IMR-90 (cell line): ENCODE measurements around the gene IGF1. TPM values are rescaled to one million over a fixed set of nuclear protein-coding genes. Genes with fewer than 3 reads are reported as not detected.

ENCODE experiments used
- ATAC-seq: fragments of 200-7000 bp; cut with Tn5 transposase; 2 replicates; pipeline ENCODE4 v1.9.1; 2020; ENCODE audit warnings: low read depth, mild to moderate bottlenecking, moderate library complexity
- BruUV-seq: library from RNA; stranded (reverse); fragments of 400-500 nt; replicated peaks from 2 replicates; lab custom pipeline; 2021; lab: Mats Ljungman, UMichigan
- CTCF ChIA-PET: fragments of 300-600 bp; formaldehyde crosslinking; extraction: SDS; loops from one replicate; lab custom pipeline; 2021; ENCODE audit warnings: antibody characterized with exemption; lab: Yijun Ruan, JAX
- POLR2A ChIA-PET: fragments of 300-600 bp; sonication (Branson Sonifier 250); formaldehyde crosslinking; loops from one replicate; lab custom pipeline; 2022; ENCODE audit warnings: antibody characterized with exemption; ENCODE audit not compliant: unreplicated experiment; lab: Charles Lee
- DNase-seq: peaks from one replicate; pipeline ENCODE4 v3.0.0; 2013
- H2AFZ ChIP-seq: replicated peaks from 2 replicates; pipeline ENCODE3; 2013; ENCODE audit warnings: low read length, mild to moderate bottlenecking; ENCODE audit not compliant: poor library complexity
- H2AK5ac ChIP-seq: 2 replicates; pipeline ENCODE4 v1.6.1; 2013; ENCODE audit warnings: low read depth, low read length, inconsistent platforms
- H2AK9ac ChIP-seq: replicated peaks from 2 replicates; pipeline ENCODE3; 2013; ENCODE audit warnings: mild to moderate bottlenecking, low read depth, low read length, moderate library complexity; ENCODE audit not compliant: poor library complexity
- H2BK120ac ChIP-seq: 2 replicates; pipeline ENCODE4 v1.6.1; 2013; ENCODE audit warnings: low read depth, low read length, inconsistent platforms
- H2BK15ac ChIP-seq: 3 replicates; pipeline ENCODE4 v1.6.1; 2013; ENCODE audit warnings: low read depth, low read length, inconsistent platforms
- H2BK20ac ChIP-seq: 2 replicates; pipeline ENCODE4 v1.6.1; 2013; ENCODE audit warnings: low read depth, mild to moderate bottlenecking, inconsistent platforms, low read length, moderate library complexity
- H2BK5ac ChIP-seq: 2 replicates; pipeline ENCODE4 v1.6.1; 2013; ENCODE audit warnings: mild to moderate bottlenecking, low read depth, low read length, inconsistent platforms; ENCODE audit not compliant: poor library complexity, severe bottlenecking
- H3K14ac ChIP-seq: replicated peaks from 2 replicates; pipeline ENCODE4 v1.6.1; 2013; ENCODE audit warnings: low read depth, low read length, inconsistent platforms
- H3K18ac ChIP-seq: 2 replicates; pipeline ENCODE4 v1.6.1; 2013; ENCODE audit warnings: low read depth, low read length, control low read depth
- H3K23ac ChIP-seq: 2 replicates; pipeline ENCODE4 v1.6.1; 2013; ENCODE audit warnings: low read depth, low read length, inconsistent platforms
- H3K27ac ChIP-seq: 2 replicates; pipeline ENCODE4 v1.5.1; 2013; ENCODE audit warnings: mild to moderate bottlenecking, control low read depth, low read length; ENCODE audit not compliant: insufficient read depth
- H3K27me3 ChIP-seq: 2 replicates; pipeline ENCODE4 v1.6.1; 2013; ENCODE audit warnings: low read length; ENCODE audit not compliant: control insufficient read depth, insufficient read depth
- H3K36me3 ChIP-seq: 2 replicates; pipeline ENCODE4 v1.6.1; 2013; ENCODE audit warnings: low read length, mixed read lengths; ENCODE audit not compliant: control insufficient read depth, insufficient read depth
- H3K4ac ChIP-seq: 2 replicates; pipeline ENCODE4 v1.6.1; 2013; ENCODE audit warnings: low read depth, low read length, inconsistent platforms
- H3K4me1 ChIP-seq: 2 replicates; pipeline ENCODE4 v1.6.1; 2013; ENCODE audit warnings: low read length, mixed read lengths; ENCODE audit not compliant: control insufficient read depth, insufficient read depth
- H3K4me2 ChIP-seq: 2 replicates; pipeline ENCODE4 v1.6.1; 2013; ENCODE audit warnings: low read depth, mild to moderate bottlenecking, control low read depth, low read length, moderate library complexity
- H3K4me3 ChIP-seq: 2 replicates; pipeline ENCODE4 v1.5.1; 2013; ENCODE audit warnings: low read depth, mild to moderate bottlenecking, control low read depth, low read length, moderate library complexity; ENCODE audit not compliant: insufficient read depth
- H3K56ac ChIP-seq: 2 replicates; pipeline ENCODE4 v1.6.1; 2013; ENCODE audit warnings: low read length, inconsistent platforms; ENCODE audit not compliant: insufficient read depth; ENCODE audit errors: extremely low read depth
- H3K79me1 ChIP-seq, 2 experiments: 2 replicates each; pipeline ENCODE4 v1.6.1; 2013; ENCODE audit warnings: low read length in 2 of 2, inconsistent platforms in 1 of 2, low read depth in 1 of 2
- H3K9ac ChIP-seq: 2 replicates; pipeline ENCODE4 v1.6.1; 2013; ENCODE audit warnings: low read depth, low read length, control low read depth
- H3K9me1 ChIP-seq: 2 replicates; pipeline ENCODE4 v1.6.1; 2013; ENCODE audit warnings: low read length, inconsistent platforms; ENCODE audit not compliant: insufficient read depth
- H3K9me3 ChIP-seq: 2 replicates; pipeline ENCODE4 v1.6.1; 2013; ENCODE audit warnings: low read length; ENCODE audit not compliant: control insufficient read depth, insufficient read depth
- H4K20me1 ChIP-seq: 2 replicates; pipeline ENCODE4 v1.6.1; 2013; ENCODE audit warnings: low read length, inconsistent platforms; ENCODE audit not compliant: insufficient read depth
- H4K5ac ChIP-seq: 2 replicates; pipeline ENCODE4 v1.6.1; 2013; ENCODE audit warnings: mild to moderate bottlenecking, low read depth, low read length, control low read depth
- H4K8ac ChIP-seq, 2 experiments: 2 replicates each; pipeline ENCODE4 v1.6.1; 2013; ENCODE audit warnings: low read depth in 2 of 2, low read length in 2 of 2, control low read depth in 1 of 2, inconsistent platforms in 1 of 2
- H4K91ac ChIP-seq: 2 replicates; pipeline ENCODE4 v1.6.1; 2013; ENCODE audit warnings: low read depth, low read length, inconsistent platforms; ENCODE audit not compliant: insufficient read depth
- FOS ChIP-seq: fragments of 150-350 bp; IDR thresholded peaks from 2 replicates; pipeline ENCODE4 v1.6.1; 2016; ENCODE audit warnings: low read depth, low read length
- NFE2L2 ChIP-seq: fragments of 150-350 bp; IDR thresholded peaks from 2 replicates; pipeline ENCODE4 v1.6.1; 2016; ENCODE audit warnings: low read depth, mild to moderate bottlenecking, low read length
- RAD21 ChIP-seq: IDR thresholded peaks from 2 replicates; pipeline ENCODE4 v1.6.1; 2012; ENCODE audit warnings: low read length, improper control_type of control experiment
- WGBS, 2 experiments: methylation state at CpG; one replicate each; pipeline versions ENCODE4 v1.1.5 to v1.1.7; 2013; ENCODE audit warnings: missing lambda C conversion rate in 2 of 2; ENCODE audit not compliant: insufficient read length in 1 of 2; ENCODE audit errors: extremely low coverage in 2 of 2; 5-methylcytosine and 5-hydroxymethylcytosine counted together
- dilution Hi-C: fragments of 300-500 bp; cut with HindIII; formaldehyde crosslinking; loops from one replicate; pipeline ENCODE4 v1.14.3; 2018; ENCODE audit warnings: low sequenced_read_pairs; ENCODE audit not compliant: unreplicated experiment
- in situ Hi-C: fragments of 300-500 bp; cut with MboI; formaldehyde crosslinking; loops from 3 replicates; pipeline ENCODE4 v1.14.3; 2019; ENCODE audit warnings: low sequenced_read_pairs, inconsistent platforms, mixed read lengths
- intact Hi-C: fragments of 100-400 bp; cut with micrococcal nuclease; formaldehyde crosslinking; loops from 2 replicates; pipeline ENCODE4 v1.10.0; 2022
- polyA plus RNA-seq, 3 experiments: library from polyadenylated mRNA; depleted of rRNA; stranded (reverse); fragments of >200 nt; gene quantifications; 2 replicates each; pipeline ENCODE4 v1.2.3, GENCODE V29; 2012; ENCODE audit warnings: low replicate concordance in 1 of 3
- total RNA-seq: library from RNA; depleted of rRNA; stranded (reverse); fragments of >200 nt; gene quantifications from 2 replicates; pipeline ENCODE4 v1.2.3, GENCODE V29; 2012

IGF1 gene
- total and polyA plus RNA-seq, 2 of the 4 experiments (the other 2 are of a cell fraction) = under 0.01 to 0.12 TPM

GRCh38 chr12:102415515-102415914 lies 64.8 kb downstream of the IGF1 start:
- no peak for DNase-seq
- H3K4me2 ChIP-seq = no peak overlapping the region
- ChIA-PET CTCF (no interaction called here), POLR2A (no interaction called here)
- no peak for ATAC-seq
- no peaks in the 10 kb centered on the region for H4K20me1 ChIP-seq
- no peaks in the 10 kb centered on the region for H3K27me3 ChIP-seq
- no peak overlapping the region for H2BK5ac ChIP-seq
- H2AK5ac ChIP-seq = no peak overlapping the region
- H3K4me3 ChIP-seq = no peak overlapping the region
- no peak overlapping the region for H2BK20ac ChIP-seq
- no peaks in the 10 kb centered on the region for H3K9me1 ChIP-seq
- no peaks in the 10 kb centered on the region for H3K36me3 ChIP-seq
- no peak overlapping the region for H3K9ac ChIP-seq
- H4K8ac ChIP-seq = no peak overlapping the region
- in situ Hi-C loops (no loop called here), intact Hi-C loops (no loop called here), dilution Hi-C loops (no loop called here)
- H3K56ac ChIP-seq = no peak overlapping the region
- H2BK15ac ChIP-seq = no peak overlapping the region
- no peak overlapping the region for H2AFZ ChIP-seq
- H3K4ac ChIP-seq = no peak overlapping the region
- no peak overlapping the region for H3K18ac ChIP-seq
- no peak overlapping the region for H3K23ac ChIP-seq
- no peak overlapping the region for H2BK120ac ChIP-seq
- H4K91ac ChIP-seq = no peak overlapping the region
- H3K79me1 ChIP-seq = no peaks in the 10 kb centered on the region
- H3K14ac ChIP-seq = no peak overlapping the region
- H3K9me3 ChIP-seq = no peaks in the 10 kb centered on the region
- WGBS, 2 experiments = 86% methylated on average over 1 of the region's 1 CpG; no CpG with 5 or more reads in 1 of the 2 experiments
- H2AK9ac ChIP-seq = no peak overlapping the region
- TF ChIP-seq NFE2L2 (no peak), RAD21 (no peak), FOS (no peak)
- peaks cover under 1% of the 10 kb centered on the region; the same call in 1 of the 2 replicates for H3K4me1 ChIP-seq
- H3K27ac ChIP-seq = no peak overlapping the region
- no peak overlapping the region for H4K5ac ChIP-seq
- no TSS peak for BruUV-seq
